Measurements from ENCODE around the gene MRPS18B. TPM values are rescaled to one million over a fixed set of nuclear protein-coding genes. Genes with fewer than 3 reads are reported as not detected.
A peak's percentile ranks its signal among the peaks of the same experiment; 100 is the strongest.

Gene MRPS18B
- total and polyA plus RNA-seq, 2 of the 4 experiments (the other 2 are of a cell fraction): 51.2 to 82.3 TPM

- TF ChIP-seq CHD1 (IDR thresholded peaks at IDR 0.05; ENCODE audit: low read depth, low read length) (no peak), POLR2A (IDR thresholded peaks at IDR 0.05; ENCODE audit: low read depth, low read length) (0 out of 2 replicates have a peak, but pooled peaks have one; percentile 18)
- Histone ChIP-seq H3K9me3 (ENCODE audit: control insufficient read depth, insufficient read depth, low read length) (no peaks in the 10 kb centered on the region), H2AFZ (replicated peaks; ENCODE audit: low read length, poor library complexity) (no peak overlapping the region), H3K9ac (ENCODE audit: low read depth, low read length) (no peak overlapping the region), H2AK5ac (ENCODE audit: low read depth, low read length) (no peak overlapping the region), H3K9me1 (ENCODE audit: insufficient read depth, low read length) (peaks cover 10% of the 10 kb centered on the region), H3K14ac (replicated peaks; ENCODE audit: low read depth, low read length) (no peak overlapping the region; the same call in 1 of the 2 replicates), H3K4me3 (ENCODE audit: insufficient read depth, low read depth, low read length) (no peak overlapping the region), H3K4me2 (ENCODE audit: low read depth, low read length) (no peak overlapping the region; the same call in 1 of the 2 replicates), H3K4me1 (ENCODE audit: control insufficient read depth, insufficient read depth, low read length) (peaks cover 7% of the 10 kb centered on the region), H2AK9ac (replicated peaks; ENCODE audit: low read depth, low read length, poor library complexity) (no peak overlapping the region), H3K4ac (ENCODE audit: low read depth, low read length) (no peak overlapping the region), H4K5ac (ENCODE audit: low read depth, low read length) (no peak overlapping the region), H3K27ac (ENCODE audit: insufficient read depth, low read length) (no peak overlapping the region), H3K18ac (ENCODE audit: low read depth, low read length) (no peak overlapping the region), H4K91ac (ENCODE audit: insufficient read depth, low read depth, low read length) (no peak overlapping the region), H4K20me1 (ENCODE audit: insufficient read depth, low read length) (peaks cover 58% of the 10 kb centered on the region), H3K27me3 (ENCODE audit: control insufficient read depth, insufficient read depth, low read length) (no peaks in the 10 kb centered on the region), H3K36me3 (ENCODE audit: control insufficient read depth, insufficient read depth, low read length) (peaks cover 29% of the 10 kb centered on the region), H3K23ac (ENCODE audit: low read depth, low read length) (peak overlapping the region; percentile 13), H3K56ac (ENCODE audit: extremely low read depth, insufficient read depth, low read length) (no peak overlapping the region; the same call in 1 of the 2 replicates), H4K8ac (ENCODE audit: low read depth in 2 of 2, low read length in 2 of 2) (no peak overlapping the region), H2BK15ac (ENCODE audit: low read depth, low read length) (no peak overlapping the region), H2BK5ac (ENCODE audit: low read depth, low read length, poor library complexity, severe bottlenecking) (no peak overlapping the region), H2BK20ac (ENCODE audit: low read depth, low read length) (no peak overlapping the region), H2BK120ac (ENCODE audit: low read depth, low read length) (no peak overlapping the region), H3K79me1 (ENCODE audit: low read depth in 1 of 2, low read length in 2 of 2) (peaks cover 42 to 66% of the 10 kb centered on the region in 2 experiments)
- ChIA-PET POLR2A (ENCODE audit: unreplicated experiment) (interaction anchor here (0.6 to 2.2 kb wide), 6 partner anchors 9 to 110 kb away, joined by 3 to 14 read pairs (median 3); partner anchors contain the start of gene DHX16), CTCF (interaction anchor here (1.8 kb wide), 1 partner anchor 13 kb away, joined by 6 read pairs; no protein-coding TSS in a partner anchor)
- intact Hi-C loops (cut with micrococcal nuclease) (no loop called here), dilution Hi-C loops (cut with HindIII; ENCODE audit: low sequenced_read_pairs, unreplicated experiment) (no loop called here), in situ Hi-C loops (cut with MboI; ENCODE audit: low sequenced_read_pairs) (no loop called here)
- DNase-seq (peak; percentile 52), ATAC-seq (ENCODE audit: low read depth) (no peak)
- no TSS peak for BruUV-seq (replicated peaks)
These were observed 4.2 kb upstream of the MRPS18B start for GRCh38 chr6:30613251-30614043.

Measured in IMR-90 (cell line).